ENCODE data around the gene NEBL.

Gene NEBL

GRCh38 chr10:20932606-20933126 lies 35.6 kb upstream of the NEBL start:
- no peaks in the 10 kb centered on the region for H4K20me1 ChIP-seq
- H3K27ac ChIP-seq, result no peak overlapping the region
- no peak for TF ChIP-seq Cebpa-rat (IDR thresholded peaks at IDR 0.05)
- no peaks in the 10 kb centered on the region for H3K4me1 ChIP-seq
- H3K4me3 ChIP-seq, result no peak overlapping the region
- H3K9ac ChIP-seq, result no peak overlapping the region
- H3K4me2 ChIP-seq, result no peak overlapping the region
- no peaks in the 10 kb centered on the region for H3K36me3 ChIP-seq
- H3K9me3 ChIP-seq, result peaks cover 4% of the 10 kb centered on the region; the same call in 1 of the 2 replicates
- H3K27me3 ChIP-seq, result no peaks in the 10 kb centered on the region

DNA sequence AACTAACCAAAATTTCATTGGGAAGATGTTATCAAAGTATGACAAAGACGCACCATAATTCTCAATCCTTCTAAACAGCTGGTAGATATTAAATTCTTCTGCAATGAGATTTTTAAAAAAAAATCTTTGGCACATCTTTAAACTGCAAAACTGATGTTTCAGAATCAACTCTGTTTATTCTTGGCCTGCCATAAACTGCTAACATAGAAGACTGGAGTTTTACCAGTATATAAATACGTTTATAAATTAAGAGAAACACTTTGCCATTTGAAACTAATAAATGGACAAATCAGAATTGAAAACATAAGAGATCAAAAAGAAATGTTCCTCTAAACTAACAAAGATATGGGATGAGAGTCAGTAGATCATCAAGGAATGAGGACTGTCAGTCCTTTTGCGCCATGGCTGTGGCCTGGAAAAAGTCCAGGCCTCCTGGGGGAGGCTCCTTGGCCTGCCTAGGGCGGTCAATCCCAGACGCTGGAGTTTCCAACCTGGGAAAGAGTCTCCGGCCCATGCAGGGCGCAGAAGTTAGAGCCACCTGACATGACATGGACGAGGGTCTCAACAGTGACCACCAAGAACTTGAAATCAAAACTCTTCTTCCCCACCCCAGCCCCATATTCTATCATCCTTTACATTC lies 34.2 kb upstream of the NEBL start:
- H3K36me3 ChIP-seq, result no peaks in the 10 kb centered on the region
- no peaks in the 10 kb centered on the region for H3K4me1 ChIP-seq
- no peak overlapping the region for H3K4me2 ChIP-seq
- no peak overlapping the region for H3K4me3 ChIP-seq
- no peaks in the 10 kb centered on the region for H4K20me1 ChIP-seq
- no peak overlapping the region for H3K9ac ChIP-seq
- H3K27me3 ChIP-seq, result no peaks in the 10 kb centered on the region
- H3K9me3 ChIP-seq, result no peaks in the 10 kb centered on the region
- TF ChIP-seq Cebpa-rat (IDR thresholded peaks at IDR 0.05), result no peak
- H3K27ac ChIP-seq, result no peak overlapping the region

- no peaks in the 10 kb centered on the region for H4K20me1 ChIP-seq
- no peaks in the 10 kb centered on the region for H3K9me3 ChIP-seq
Observed at GRCh38 chr10:20927456-20927855, 30.3 kb upstream of the NEBL start.

GRCh38 chr10:20922451-20922850 lies 25.3 kb upstream of the NEBL start:
- no peak overlapping the region for H3K9ac ChIP-seq
- H3K4me1 ChIP-seq, result no peaks in the 10 kb centered on the region
- no peaks in the 10 kb centered on the region for H3K9me3 ChIP-seq
- no peak overlapping the region for H3K4me3 ChIP-seq
- TF ChIP-seq Cebpa-rat (IDR thresholded peaks at IDR 0.05), result no peak
- no peaks in the 10 kb centered on the region for H4K20me1 ChIP-seq
- H3K27me3 ChIP-seq, result no peaks in the 10 kb centered on the region
- H3K4me2 ChIP-seq, result no peak overlapping the region
- no peaks in the 10 kb centered on the region for H3K36me3 ChIP-seq
- no peak overlapping the region for H3K27ac ChIP-seq

More at GRCh38 chr10:20927456-20927855, 30.3 kb upstream of the NEBL start:
- no peak overlapping the region for H3K27ac ChIP-seq
- H3K27me3 ChIP-seq, result no peaks in the 10 kb centered on the region
- H3K9ac ChIP-seq, result no peak overlapping the region
- no peak for TF ChIP-seq Cebpa-rat (IDR thresholded peaks at IDR 0.05)
- no peak overlapping the region for H3K4me3 ChIP-seq
- H3K36me3 ChIP-seq, result no peaks in the 10 kb centered on the region
- no peaks in the 10 kb centered on the region for H3K4me1 ChIP-seq
- H3K4me2 ChIP-seq, result no peak overlapping the region

- H4K20me1 ChIP-seq, result no peaks in the 10 kb centered on the region
- H3K9ac ChIP-seq, result no peak overlapping the region
- H3K4me2 ChIP-seq, result no peak overlapping the region
- no peaks in the 10 kb centered on the region for H3K9me3 ChIP-seq
- H3K27ac ChIP-seq, result no peak overlapping the region
- no peaks in the 10 kb centered on the region for H3K36me3 ChIP-seq
- H3K27me3 ChIP-seq, result no peaks in the 10 kb centered on the region
- no peaks in the 10 kb centered on the region for H3K4me1 ChIP-seq
- H3K4me3 ChIP-seq, result no peak overlapping the region
- no peak for TF ChIP-seq Cebpa-rat (IDR thresholded peaks at IDR 0.05)
Observed at GRCh38 chr10:20922033-20922432, 24.9 kb upstream of the NEBL start.

GRCh38 chr10:20920061-20920460 lies 22.9 kb upstream of the NEBL start:
- Histone ChIP-seq H3K4me2 (no peak overlapping the region), H3K36me3 (no peaks in the 10 kb centered on the region), H3K9me3 (no peaks in the 10 kb centered on the region), H3K9ac (no peak overlapping the region), H4K20me1 (no peaks in the 10 kb centered on the region), H3K27me3 (no peaks in the 10 kb centered on the region), H3K4me1 (no peaks in the 10 kb centered on the region), H3K27ac (no peak overlapping the region), H3K4me3 (no peak overlapping the region)
- TF ChIP-seq Cebpa-rat (IDR thresholded peaks at IDR 0.05), result no peak

GRCh38 chr10:20919481-20919880 lies 22.4 kb upstream of the NEBL start:
- Histone ChIP-seq H3K4me1 (no peaks in the 10 kb centered on the region), H3K36me3 (no peaks in the 10 kb centered on the region), H3K4me3 (no peak overlapping the region), H3K4me2 (no peak overlapping the region), H4K20me1 (no peaks in the 10 kb centered on the region), H3K27ac (no peak overlapping the region), H3K27me3 (no peaks in the 10 kb centered on the region), H3K9me3 (no peaks in the 10 kb centered on the region), H3K9ac (no peak overlapping the region)
- TF ChIP-seq Cebpa-rat (IDR thresholded peaks at IDR 0.05), result no peak

- Histone ChIP-seq H3K27me3 (no peaks in the 10 kb centered on the region), H3K4me3 (no peak overlapping the region), H3K9me3 (no peaks in the 10 kb centered on the region), H3K4me2 (no peak overlapping the region), H3K9ac (no peak overlapping the region), H3K27ac (no peak overlapping the region), H4K20me1 (no peaks in the 10 kb centered on the region), H3K4me1 (no peaks in the 10 kb centered on the region), H3K36me3 (no peaks in the 10 kb centered on the region)
- TF ChIP-seq Cebpa-rat (IDR thresholded peaks at IDR 0.05), result no peak
Observed at GRCh38 chr10:20916976-20917375, 19.9 kb upstream of the NEBL start.

- no peaks in the 10 kb centered on the region for H4K20me1 ChIP-seq
- H3K4me3 ChIP-seq, result no peak overlapping the region
- H3K27ac ChIP-seq, result no peak overlapping the region
- no peaks in the 10 kb centered on the region for H3K27me3 ChIP-seq
- no peak for TF ChIP-seq Cebpa-rat (IDR thresholded peaks at IDR 0.05)
- H3K4me2 ChIP-seq, result no peak overlapping the region
- no peaks in the 10 kb centered on the region for H3K9me3 ChIP-seq
- H3K4me1 ChIP-seq, result no peaks in the 10 kb centered on the region
- H3K9ac ChIP-seq, result no peak overlapping the region
- no peaks in the 10 kb centered on the region for H3K36me3 ChIP-seq
Observed at GRCh38 chr10:20912969-20913368, 15.9 kb upstream of the NEBL start.

DNA sequence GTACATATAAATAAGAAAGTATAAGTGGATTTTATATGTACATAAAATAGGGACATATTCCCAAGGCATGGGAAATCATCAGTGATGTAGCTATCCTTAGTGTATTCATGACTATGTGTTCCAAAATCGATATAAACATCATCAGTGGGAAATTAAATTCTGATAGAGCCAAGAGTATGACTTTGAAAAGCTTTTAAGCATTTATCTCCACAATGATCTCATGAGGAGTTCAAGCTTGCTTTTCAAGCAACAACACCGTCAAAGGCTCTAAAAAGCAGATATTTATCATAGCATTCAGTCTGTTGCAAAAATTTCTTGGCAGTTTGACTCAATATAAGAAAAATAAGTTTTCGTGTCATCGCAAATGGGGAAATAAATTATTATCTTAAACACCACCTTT lies 14.5 kb upstream of the NEBL start:
- H3K4me2 ChIP-seq, result no peak overlapping the region
- no peaks in the 10 kb centered on the region for H3K27me3 ChIP-seq
- no peak for TF ChIP-seq Cebpa-rat (IDR thresholded peaks at IDR 0.05)
- no peak overlapping the region for H3K4me3 ChIP-seq
- H4K20me1 ChIP-seq, result no peaks in the 10 kb centered on the region
- no peak overlapping the region for H3K9ac ChIP-seq
- no peaks in the 10 kb centered on the region for H3K4me1 ChIP-seq
- no peak overlapping the region for H3K27ac ChIP-seq
- no peaks in the 10 kb centered on the region for H3K36me3 ChIP-seq
- H3K9me3 ChIP-seq, result no peaks in the 10 kb centered on the region

- Histone ChIP-seq H3K36me3 (no peaks in the 10 kb centered on the region), H3K27me3 (no peaks in the 10 kb centered on the region), H3K4me2 (no peak overlapping the region), H3K4me1 (no peaks in the 10 kb centered on the region), H3K9me3 (no peaks in the 10 kb centered on the region), H3K4me3 (no peak overlapping the region), H3K27ac (no peak overlapping the region), H4K20me1 (no peaks in the 10 kb centered on the region), H3K9ac (no peak overlapping the region)
- TF ChIP-seq Cebpa-rat (IDR thresholded peaks at IDR 0.05), result no peak
Observed at GRCh38 chr10:20909801-20910200, 12.7 kb upstream of the NEBL start.
